Measurements from ENCODE around the gene PLSCR3. TPM values are rescaled to one million over a fixed set of nuclear protein-coding genes. Genes with fewer than 3 reads are reported as not detected.

PLSCR3 gene
- total RNA-seq, 6 experiments from 2014 or later = 5.5 to 8.9 (median 6.4) TPM

DNA sequence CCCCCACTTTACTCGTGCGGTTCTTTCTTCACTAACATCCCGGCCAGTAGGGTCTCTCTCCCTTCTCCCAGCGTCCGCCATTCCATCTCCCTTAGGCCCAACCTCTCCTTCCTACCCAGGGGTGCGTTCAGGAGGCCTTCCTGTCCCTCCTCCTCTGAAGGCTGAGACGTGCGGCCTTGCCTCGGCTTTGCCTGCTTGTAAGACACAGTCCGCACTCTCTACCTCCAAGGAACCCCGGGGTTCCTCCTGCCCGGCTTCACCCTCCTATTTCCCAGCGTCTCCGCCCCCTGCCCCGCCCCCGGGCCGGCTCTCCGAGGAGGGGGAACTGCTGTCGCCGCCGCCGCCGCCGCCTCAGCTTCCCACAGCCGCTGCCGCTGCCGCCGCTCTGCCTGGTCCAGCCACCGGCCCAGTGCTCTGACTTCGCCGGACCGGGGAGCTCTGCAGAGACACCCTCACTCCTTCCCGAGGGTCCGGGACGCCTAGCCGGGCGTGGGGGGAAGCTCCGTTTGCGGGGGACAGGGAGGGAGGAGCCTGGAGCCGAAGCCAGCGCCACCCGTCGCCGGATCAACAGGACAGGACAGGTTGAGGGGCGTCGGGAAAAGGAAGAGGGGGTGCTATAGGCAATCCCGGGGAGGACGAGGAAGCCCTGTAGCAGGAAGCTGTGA is 43.8 kb upstream of the PLSCR3 start:
- TF ChIP-seq CTCF (IDR thresholded peaks at IDR 0.05) = no peak
- TF ChIP-seq POLR2A (IDR thresholded peaks at IDR 0.05) = no peak
- DNase-seq = peak; percentile 74 to 82 (median 81)
- Histone ChIP-seq H3K27ac (no peak overlapping the region), H3K4me1 (peaks cover 0 to 42% (median 12%) of the 10 kb centered on the region in 4 donors), H3K27me3 (no peaks in the 10 kb centered on the region), H3K4me3 (peak overlapping the region in 2 of 3 donors; percentile 12 to 24), H3K9me3 (no peaks in the 10 kb centered on the region), H3K36me3 (no peaks in the 10 kb centered on the region)
- peak in 2 of 4 donors; percentile 1 to 2 for ATAC-seq
- 42% methylated on average over 36 of the region's 48 CpGs for WGBS (ENCODE audit: insufficient coverage, low coverage, low lambda C conversion rate, missing lambda C conversion rate)
- intact Hi-C loops (cut with DNase I) = loop anchor here in 1 of 2 donors (5.0 kb wide), 1 partner anchor 81 kb away; the partner anchor contains the start of gene TMEM95

- no peak for TF ChIP-seq POLR2A (IDR thresholded peaks at IDR 0.05)
- TF ChIP-seq CTCF (IDR thresholded peaks at IDR 0.05) = no peak
- DNase-seq (no peak), ATAC-seq (no peak)
- peaks cover 0 to 42% (median 12%) of the 10 kb centered on the region in 4 donors for H3K4me1 ChIP-seq
- no peaks in the 10 kb centered on the region for H3K9me3 ChIP-seq
- peak overlapping the region in 1 of 3 donors; percentile 65 for H3K27ac ChIP-seq
- WGBS (ENCODE audit: insufficient coverage, low coverage, low lambda C conversion rate, missing lambda C conversion rate) = 30% methylated on average over 7 of the region's 31 CpGs
- peak overlapping the region in 2 of 3 donors; percentile 44 to 45 for H3K4me3 ChIP-seq
- no peaks in the 10 kb centered on the region for H3K27me3 ChIP-seq
- intact Hi-C loops (cut with DNase I) = loop anchor here in 1 of 2 donors (5.0 kb wide), 1 partner anchor 80 kb away; the partner anchor contains the start of gene TMEM95
- H3K36me3 ChIP-seq = no peaks in the 10 kb centered on the region
Measured at GRCh38 chr17:7437369-7437863, 43.1 kb upstream of the PLSCR3 start.

GRCh38 chr17:7436556-7437368 is 42.4 kb upstream of the PLSCR3 start:
- 12% methylated on average over 35 of the region's 92 CpGs for WGBS (ENCODE audit: insufficient coverage, low coverage, low lambda C conversion rate, missing lambda C conversion rate)
- peak; percentile 69 to 86 (median 80) for ATAC-seq

More at GRCh38 chr17:7436556-7437368, 42.4 kb upstream of the PLSCR3 start:
- Histone ChIP-seq H3K4me1 (peaks cover 0 to 42% (median 12%) of the 10 kb centered on the region in 4 donors), H3K27me3 (no peaks in the 10 kb centered on the region), H3K36me3 (no peaks in the 10 kb centered on the region), H3K27ac (peak overlapping the region; percentile 48 to 65 (median 53)), H3K4me3 (peak overlapping the region; percentile 44 to 59 (median 45)), H3K9me3 (no peaks in the 10 kb centered on the region)
- DNase-seq = peak; percentile 88 to 91 (median 89)
- TF ChIP-seq CTCF (IDR thresholded peaks at IDR 0.05) (peak; percentile 90 to 97 (median 92)), POLR2A (IDR thresholded peaks at IDR 0.05) (peak; percentile 57)
- intact Hi-C loops (cut with DNase I) = loop anchor here in 1 of 2 donors (5.0 kb wide), 1 partner anchor 79 kb away; the partner anchor contains the start of gene TMEM95

All from right lobe of liver (tissue), 6 donors.